LNCAP (cell line): ENCODE data around the gene PIKFYVE.

ENCODE experiments used
- CTCF ChIP-seq: fragments of 450-650 bp; IDR thresholded peaks from 2 replicates; pipeline ENCODE4 v1.5.1; 2017; ENCODE audit warnings: mild to moderate bottlenecking

Gene PIKFYVE

GRCh38 chr2:208297961-208298360 is 31.9 kb downstream of the PIKFYVE start:
- TF ChIP-seq CTCF: no peak

- no peak for TF ChIP-seq CTCF
These were observed 35.0 kb downstream of the PIKFYVE start for GRCh38 chr2:208300847-208301618.

- TF ChIP-seq CTCF: no peak
These were observed 38.1 kb downstream of the PIKFYVE start for GRCh38 chr2:208304157-208304556.

- TF ChIP-seq CTCF: no peak
These were observed 38.6 kb downstream of the PIKFYVE start for GRCh38 chr2:208304695-208305094.

GRCh38 chr2:208306291-208306690 is 40.2 kb downstream of the PIKFYVE start:
- no peak for TF ChIP-seq CTCF

- TF ChIP-seq CTCF: no peak
These were observed 45.3 kb downstream of the PIKFYVE start for GRCh38 chr2:208311321-208311720.

- no peak for TF ChIP-seq CTCF
These were observed 45.9 kb downstream of the PIKFYVE start for GRCh38 chr2:208311954-208312353.
